ENCODE measurements around the gene ZC3H12C. TPM values are rescaled to one million over a fixed set of nuclear protein-coding genes. Genes with fewer than 3 reads are reported as not detected.

Gene ZC3H12C
- total and polyA plus RNA-seq, 4 donors = 3.4 to 27.1 (median 9.1) TPM

DNA sequence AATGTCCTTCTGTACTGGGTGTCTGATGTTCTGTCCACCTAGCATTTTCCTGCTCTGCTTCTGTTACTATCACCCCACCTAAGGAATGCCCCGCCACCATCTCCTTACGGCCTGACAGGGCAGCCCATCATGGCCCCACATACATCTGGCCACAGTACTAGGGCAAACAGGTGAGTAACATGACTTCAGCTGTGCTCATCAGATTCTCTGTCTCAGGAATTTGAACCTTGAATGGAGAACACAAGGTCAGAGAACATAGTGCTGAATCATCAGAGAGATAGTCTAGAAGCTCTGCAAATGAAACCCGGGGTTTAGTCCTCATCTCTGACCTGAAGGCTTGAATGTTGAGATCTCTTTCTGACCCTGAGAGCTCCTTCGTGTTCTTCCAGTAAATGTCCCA, 32.4 kb downstream of the ZC3H12C start:
- ATAC-seq (ENCODE audit: insufficient read depth, low FRiP score) = no peak
- no peak for DNase-seq
- H3K27me3 ChIP-seq (ENCODE audit: control insufficient read depth in 3 of 3, insufficient read depth in 3 of 3, low read length in 2 of 3) = no peaks in the 10 kb centered on the region
- no peaks in the 10 kb centered on the region for H3K36me3 ChIP-seq (ENCODE audit: control insufficient read depth in 4 of 4, insufficient read depth in 4 of 4, low read length in 4 of 4)
- TF ChIP-seq, protein P1, sequence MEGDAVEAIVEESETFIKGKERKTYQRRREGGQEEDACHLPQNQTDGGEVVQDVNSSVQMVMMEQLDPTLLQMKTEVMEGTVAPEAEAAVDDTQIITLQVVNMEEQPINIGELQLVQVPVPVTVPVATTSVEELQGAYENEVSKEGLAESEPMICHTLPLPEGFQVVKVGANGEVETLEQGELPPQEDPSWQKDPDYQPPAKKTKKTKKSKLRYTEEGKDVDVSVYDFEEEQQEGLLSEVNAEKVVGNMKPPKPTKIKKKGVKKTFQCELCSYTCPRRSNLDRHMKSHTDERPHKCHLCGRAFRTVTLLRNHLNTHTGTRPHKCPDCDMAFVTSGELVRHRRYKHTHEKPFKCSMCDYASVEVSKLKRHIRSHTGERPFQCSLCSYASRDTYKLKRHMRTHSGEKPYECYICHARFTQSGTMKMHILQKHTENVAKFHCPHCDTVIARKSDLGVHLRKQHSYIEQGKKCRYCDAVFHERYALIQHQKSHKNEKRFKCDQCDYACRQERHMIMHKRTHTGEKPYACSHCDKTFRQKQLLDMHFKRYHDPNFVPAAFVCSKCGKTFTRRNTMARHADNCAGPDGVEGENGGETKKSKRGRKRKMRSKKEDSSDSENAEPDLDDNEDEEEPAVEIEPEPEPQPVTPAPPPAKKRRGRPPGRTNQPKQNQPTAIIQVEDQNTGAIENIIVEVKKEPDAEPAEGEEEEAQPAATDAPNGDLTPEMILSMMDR (IDR thresholded peaks at IDR 0.05; ENCODE audit: control extremely low read depth, extremely low read depth) = no peak
- WGBS, 2 donors = 96 to 99% methylated on average over 4 of the region's 4 CpGs
- H3K4me3 ChIP-seq = no peak overlapping the region
- H3K9me3 ChIP-seq (ENCODE audit: control insufficient read depth in 4 of 4, insufficient read depth in 3 of 4, low read length in 3 of 4) = no peaks in the 10 kb centered on the region
- H3K9ac ChIP-seq (ENCODE audit: insufficient read depth in 1 of 2, low read length in 2 of 2) = no peak overlapping the region
- no peak overlapping the region for H3K27ac ChIP-seq (ENCODE audit: low read depth in 1 of 2, low read length in 1 of 2)
- H3K4me1 ChIP-seq (ENCODE audit: control insufficient read depth in 5 of 5, insufficient read depth in 5 of 5, low read length in 5 of 5) = peaks cover 1 to 16% (median 5%) of the 10 kb centered on the region in 5 donors

DNA sequence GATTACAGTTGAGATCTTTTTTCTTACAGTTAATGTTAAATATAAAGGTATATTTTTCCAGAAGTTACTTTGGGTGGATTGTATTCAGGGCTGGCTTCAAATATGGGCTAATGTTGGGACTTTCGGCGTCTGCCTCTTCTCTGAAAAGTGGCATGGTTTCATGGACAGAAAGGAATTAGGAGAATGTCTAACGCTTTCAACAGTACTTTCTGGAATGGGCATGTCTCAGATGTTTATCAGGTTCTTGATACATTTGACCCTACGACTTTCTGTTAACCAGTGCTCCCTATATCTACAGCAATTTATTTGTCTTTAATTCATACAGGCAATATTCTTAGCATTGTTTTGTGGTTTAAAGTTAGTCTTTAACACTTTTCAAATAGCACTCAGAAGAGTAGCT, 33.7 kb downstream of the ZC3H12C start:
- TF ChIP-seq, protein P1 (IDR thresholded peaks at IDR 0.05; ENCODE audit: control extremely low read depth, extremely low read depth) = no peak
- 74 to 89% methylated on average over 4 of the region's 4 CpGs for WGBS, 2 donors
- Histone ChIP-seq H3K4me3 (no peak overlapping the region), H3K9me3 (ENCODE audit: control insufficient read depth in 4 of 4, insufficient read depth in 3 of 4, low read length in 3 of 4) (no peaks in the 10 kb centered on the region), H3K36me3 (ENCODE audit: control insufficient read depth in 4 of 4, insufficient read depth in 4 of 4, low read length in 4 of 4) (peaks cover 0 to 2% (median 0%) of the 10 kb centered on the region in 4 donors), H3K9ac (ENCODE audit: insufficient read depth in 1 of 2, low read length in 2 of 2) (no peak overlapping the region), H3K27me3 (ENCODE audit: control insufficient read depth in 3 of 3, insufficient read depth in 3 of 3, low read length in 2 of 3) (no peaks in the 10 kb centered on the region), H3K27ac (ENCODE audit: low read depth in 1 of 2, low read length in 1 of 2) (no peak overlapping the region), H3K4me1 (ENCODE audit: control insufficient read depth in 5 of 5, insufficient read depth in 5 of 5, low read length in 5 of 5) (peaks cover 2 to 16% (median 3%) of the 10 kb centered on the region in 5 donors)
- DNase-seq (no peak), ATAC-seq (ENCODE audit: insufficient read depth, low FRiP score) (no peak)

DNA sequence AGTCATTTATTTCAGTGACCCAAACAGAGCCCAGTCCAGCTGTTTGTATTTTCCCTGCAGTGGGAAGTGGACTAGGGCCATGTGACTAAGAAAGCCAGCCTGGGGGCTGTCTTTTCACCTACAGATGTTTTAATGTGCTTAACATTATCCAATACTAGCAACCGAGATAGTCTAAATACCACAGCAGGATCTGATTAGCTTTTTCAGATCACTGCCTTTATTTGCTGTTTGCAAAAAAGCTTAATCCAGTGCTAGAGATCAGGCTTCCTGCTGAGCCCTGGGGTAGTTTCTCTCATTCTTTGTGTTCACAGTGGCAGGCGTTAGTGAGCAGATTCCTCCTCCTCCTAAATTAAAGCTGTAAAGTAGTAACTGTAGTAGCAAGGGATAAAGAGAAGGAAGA, 35.0 kb downstream of the ZC3H12C start:
- H3K4me1 ChIP-seq (ENCODE audit: control insufficient read depth in 5 of 5, insufficient read depth in 5 of 5, low read length in 5 of 5) = peaks cover 2 to 16% (median 3%) of the 10 kb centered on the region in 5 donors
- H3K27me3 ChIP-seq (ENCODE audit: control insufficient read depth in 3 of 3, insufficient read depth in 3 of 3, low read length in 2 of 3) = no peaks in the 10 kb centered on the region
- TF ChIP-seq, protein P1 (IDR thresholded peaks at IDR 0.05; ENCODE audit: control extremely low read depth, extremely low read depth) = no peak
- WGBS, 2 donors = 50 to 60% methylated on average over 2 of the region's 2 CpGs
- no peak overlapping the region for H3K27ac ChIP-seq (ENCODE audit: low read depth in 1 of 2, low read length in 1 of 2)
- peaks cover 0 to 2% (median 0%) of the 10 kb centered on the region in 4 donors for H3K36me3 ChIP-seq (ENCODE audit: control insufficient read depth in 4 of 4, insufficient read depth in 4 of 4, low read length in 4 of 4)
- no peak overlapping the region for H3K9ac ChIP-seq (ENCODE audit: insufficient read depth in 1 of 2, low read length in 2 of 2)
- no peak overlapping the region for H3K4me3 ChIP-seq
- no peaks in the 10 kb centered on the region for H3K9me3 ChIP-seq (ENCODE audit: control insufficient read depth in 4 of 4, insufficient read depth in 3 of 4, low read length in 3 of 4)
- no peak for ATAC-seq (ENCODE audit: insufficient read depth, low FRiP score)
- DNase-seq = peak in 2 of 3 donors; percentile 36 to 48

DNA sequence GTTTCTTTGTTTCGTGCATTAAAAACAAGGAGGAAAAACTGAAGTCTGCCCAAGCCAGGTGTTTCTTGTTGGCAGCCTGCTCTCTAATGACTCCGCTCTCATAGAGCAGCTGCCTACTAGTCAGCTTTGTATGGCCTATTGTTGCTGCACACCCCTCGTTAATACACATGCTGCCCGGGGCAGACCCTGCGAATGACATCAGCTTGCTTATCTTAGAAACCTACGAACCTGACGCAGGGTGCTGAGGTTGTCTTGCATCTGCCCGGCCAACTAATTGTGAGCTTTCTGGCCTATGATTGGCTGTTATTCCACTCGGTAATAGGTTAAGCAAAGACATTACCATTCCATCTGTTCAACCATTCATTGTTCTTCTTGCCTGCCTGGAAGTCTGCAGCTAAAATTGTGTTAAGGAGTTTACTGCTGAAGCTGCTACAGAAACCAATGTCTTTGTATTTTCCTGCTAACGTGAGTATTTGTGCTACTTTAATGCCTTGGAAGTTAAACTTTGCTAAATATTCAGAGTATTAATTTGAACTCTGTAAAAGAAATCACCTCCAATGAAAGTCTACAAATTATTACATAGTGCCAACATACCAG, 37.5 kb downstream of the ZC3H12C start:
- Histone ChIP-seq H3K9me3 (ENCODE audit: control insufficient read depth in 4 of 4, insufficient read depth in 3 of 4, low read length in 3 of 4) (no peaks in the 10 kb centered on the region), H3K4me1 (ENCODE audit: control insufficient read depth in 5 of 5, insufficient read depth in 5 of 5, low read length in 5 of 5) (peaks cover 2 to 16% (median 3%) of the 10 kb centered on the region in 5 donors), H3K4me3 (no peak overlapping the region), H3K9ac (ENCODE audit: insufficient read depth in 1 of 2, low read length in 2 of 2) (no peak overlapping the region), H3K27ac (ENCODE audit: low read depth in 1 of 2, low read length in 1 of 2) (no peak overlapping the region), H3K36me3 (ENCODE audit: control insufficient read depth in 4 of 4, insufficient read depth in 4 of 4, low read length in 4 of 4) (peaks cover 0 to 2% (median 0%) of the 10 kb centered on the region in 4 donors), H3K27me3 (ENCODE audit: control insufficient read depth in 3 of 3, insufficient read depth in 3 of 3, low read length in 2 of 3) (no peaks in the 10 kb centered on the region)
- DNase-seq (peak; percentile 36 to 59 (median 55)), ATAC-seq (ENCODE audit: insufficient read depth, low FRiP score) (no peak)
- 81 to 87% methylated on average over 10 of the region's 10 CpGs for WGBS, 2 donors
- TF ChIP-seq, protein P1 (IDR thresholded peaks at IDR 0.05; ENCODE audit: control extremely low read depth, extremely low read depth) = no peak
